Activated CD4-positive, alpha-beta T cell treated with anti-CD3 and anti-CD28 coated beads for 24 hours (primary cell): ENCODE measurements around the gene ANKLE2.
"Not testable (repeated sequence)": the region's sequence is repeated elsewhere in the genome, so short reads cannot be mapped to it uniquely, and the experiment has no call there.

Experiments
- DNase-seq, 2 donors: peaks; one replicate each; pipeline ENCODE4 v3.0.0-alpha.2; 2020; ENCODE audit warnings: low read depth in 2 of 2

The ANKLE2 gene

DNA sequence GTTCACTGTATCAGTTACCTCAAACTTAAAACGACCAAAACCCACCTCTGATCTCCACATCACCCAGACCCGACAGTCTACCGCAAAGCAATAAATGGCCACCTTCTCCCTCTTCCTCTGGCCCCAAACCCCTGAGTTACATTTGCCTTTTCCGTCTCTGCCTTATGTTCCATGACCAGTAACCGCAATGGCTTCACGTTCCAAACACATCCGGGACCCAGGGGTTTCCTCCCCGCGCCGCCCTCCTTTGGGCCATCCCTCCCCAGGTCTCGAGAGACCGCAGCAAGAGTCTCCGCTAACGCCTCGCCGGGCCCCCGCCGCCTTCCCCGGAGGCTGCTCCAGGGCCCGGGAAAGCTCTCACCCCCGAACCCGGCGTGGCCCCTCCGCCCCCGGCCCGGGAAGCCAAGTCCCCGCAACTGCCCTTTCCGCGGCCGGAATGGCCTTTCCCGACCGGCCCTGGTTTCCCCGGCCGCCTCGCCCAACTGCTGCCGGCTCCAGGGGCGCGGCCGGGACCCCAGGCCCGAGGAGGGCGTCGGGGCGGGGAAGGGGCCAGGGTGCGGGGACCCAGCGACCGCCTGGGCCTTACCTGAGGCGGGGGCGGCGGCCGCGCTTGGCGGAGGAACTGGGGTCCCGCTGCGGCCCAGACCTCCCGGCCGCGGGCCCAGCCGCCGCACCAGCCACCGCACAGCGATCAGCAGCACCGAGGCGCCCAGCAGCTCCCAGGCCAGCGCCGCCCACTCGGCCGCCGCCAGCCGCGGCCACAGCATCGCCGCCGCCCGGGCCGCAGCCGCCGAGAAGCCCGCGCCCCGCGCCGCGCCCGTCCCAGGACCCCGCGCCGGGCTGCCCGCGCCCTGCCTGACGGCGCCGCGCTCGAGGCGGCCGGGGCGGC lies at the start of gene ANKLE2:
Gene ANKLE2 (minus strand): TSS at position 801 of the 889 bp plus-strand sequence. CDS start 34 bp downstream, at position 767.
- peak; percentile 42 to 54 for DNase-seq

DNA sequence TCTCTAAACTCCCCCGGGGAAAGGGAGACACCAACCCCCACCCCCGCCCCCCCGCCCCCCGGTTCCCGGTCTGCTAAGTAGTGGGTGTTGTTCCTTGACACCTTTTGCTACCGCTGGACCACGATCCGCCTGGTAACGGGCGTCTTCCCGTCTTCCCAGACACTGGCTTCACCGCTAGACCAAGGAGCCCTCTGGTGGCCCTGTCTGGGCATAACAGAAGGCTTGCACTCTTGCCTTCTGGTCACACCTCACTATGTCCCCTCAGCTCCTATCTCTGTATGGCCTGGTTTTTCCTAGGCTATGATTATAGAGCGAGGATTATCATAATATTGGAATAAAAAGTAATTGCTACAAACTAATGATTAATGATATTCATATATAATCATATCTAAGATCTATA lies 47.8 kb upstream of the ANKLE2 start:
- DNase-seq = not testable (repeated sequence)

DNA sequence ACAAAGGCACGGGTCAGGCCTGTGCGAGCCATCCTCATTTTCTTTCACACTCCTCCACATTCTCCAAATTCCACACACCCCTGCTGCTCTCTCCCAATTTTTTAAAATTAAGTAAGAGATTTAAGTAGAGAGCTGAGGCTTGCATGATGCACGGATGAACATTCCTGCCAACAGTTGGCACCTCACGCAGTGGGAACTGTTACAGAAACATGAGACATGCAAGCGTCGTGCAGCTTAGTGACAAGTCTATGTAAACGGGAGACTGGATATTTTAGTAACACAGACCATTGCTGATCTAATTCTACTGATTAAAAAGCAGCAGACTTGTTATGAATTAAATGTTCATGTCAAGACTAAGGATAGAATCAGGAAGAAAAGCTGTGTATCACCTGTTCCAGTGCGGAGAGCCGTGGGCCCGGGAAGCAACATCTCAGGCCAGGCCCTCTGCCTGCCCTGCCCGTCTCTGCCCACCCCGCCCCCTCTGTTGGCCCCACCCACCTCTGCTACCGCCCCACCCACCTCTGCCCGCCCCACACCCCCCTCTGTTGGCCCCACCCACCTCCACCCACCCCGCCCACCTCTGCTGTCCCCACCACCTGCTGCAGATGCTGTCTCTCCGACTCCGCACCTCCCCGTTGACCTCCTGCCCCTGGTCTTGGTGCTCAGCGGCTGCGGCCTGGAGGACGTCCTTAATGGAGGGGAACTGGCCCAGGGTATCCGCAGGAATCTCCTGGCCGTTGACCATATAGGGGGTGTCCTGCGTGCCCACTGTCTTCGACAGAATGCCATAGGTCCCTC lies 45.9 kb upstream of the ANKLE2 start:
- DNase-seq = no peak

DNA sequence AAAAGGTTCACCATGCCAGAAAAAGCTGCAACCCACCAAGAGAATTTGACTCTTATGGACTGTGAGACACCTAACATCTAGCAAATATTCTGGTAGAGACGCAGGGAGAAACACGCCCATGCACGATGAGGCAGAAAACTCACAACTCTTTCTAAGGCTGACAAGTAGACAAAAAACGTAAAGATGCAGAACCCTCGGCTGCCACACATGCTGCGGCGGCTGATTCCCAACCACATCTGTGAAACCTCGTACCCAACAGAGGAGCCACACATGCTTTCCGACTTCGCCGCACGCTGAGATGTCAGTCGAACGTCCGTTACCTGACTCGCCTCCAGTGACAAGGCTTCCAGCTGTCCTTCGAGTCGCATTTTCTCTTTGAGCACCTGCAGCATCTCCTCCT lies 45.2 kb upstream of the ANKLE2 start:
- DNase-seq = peak in 1 of 2 donors; percentile 38

DNA sequence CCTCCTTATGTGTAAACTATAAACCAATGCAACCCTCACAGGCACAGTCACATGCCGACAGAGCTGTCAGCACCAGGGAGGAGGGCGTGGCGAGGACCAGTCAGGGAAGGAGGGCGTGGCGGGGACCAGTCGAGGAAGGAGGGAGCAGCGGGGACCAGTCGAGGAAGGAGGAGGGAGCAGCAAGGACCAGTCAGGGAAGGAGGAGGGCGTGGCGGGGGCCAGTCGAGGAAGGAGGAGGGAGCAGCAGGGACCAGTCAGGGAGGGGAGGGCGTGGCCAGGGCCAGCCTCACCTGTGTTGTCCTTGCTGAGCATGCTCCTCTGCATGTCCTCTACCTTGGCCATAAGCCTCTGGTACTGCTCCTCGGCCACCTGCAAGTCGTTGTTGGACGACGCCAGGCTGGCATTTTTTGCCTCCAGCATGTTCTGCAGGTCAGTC lies 42.8 kb upstream of the ANKLE2 start:
- no peak for DNase-seq

DNA sequence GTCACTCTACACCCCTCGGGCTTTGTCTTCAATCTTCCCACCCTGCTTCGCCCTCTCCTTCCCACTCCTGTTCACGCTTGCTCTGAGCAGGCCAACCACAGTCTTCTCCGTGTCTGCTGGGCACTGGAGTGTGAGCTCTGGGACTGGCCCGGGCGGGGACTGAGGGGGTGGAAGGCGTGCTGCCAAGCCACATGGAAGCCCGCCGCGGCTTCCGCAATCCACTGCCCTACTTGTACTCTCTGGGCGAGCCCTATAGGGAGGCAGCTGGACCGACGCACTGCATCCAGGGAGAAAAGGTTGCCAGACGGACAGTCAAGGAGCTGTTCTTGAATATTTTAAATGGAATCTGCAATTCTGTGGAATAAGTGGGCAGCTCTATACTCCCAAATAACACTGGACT lies 42.3 kb upstream of the ANKLE2 start:
- no peak for DNase-seq

DNA sequence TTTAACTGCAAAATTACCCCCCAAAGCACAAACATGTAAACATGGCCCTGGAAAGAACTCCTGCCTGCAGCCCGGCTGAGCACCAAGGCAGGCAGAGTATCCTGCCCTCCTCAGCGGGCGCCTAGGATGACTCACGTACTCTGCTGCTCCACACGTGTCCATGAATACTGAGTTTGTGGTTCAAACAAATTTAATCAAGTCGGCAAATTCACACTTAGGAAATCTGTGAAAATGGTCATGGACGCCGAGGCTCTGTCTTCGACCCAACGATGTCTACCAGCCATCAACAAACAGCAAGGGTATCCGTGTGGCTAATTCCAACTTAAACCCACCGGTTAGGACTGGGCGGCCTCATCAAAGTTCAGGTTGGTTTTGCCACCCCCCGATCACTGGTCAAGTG lies 41.5 kb upstream of the ANKLE2 start:
- DNase-seq = no peak

DNA sequence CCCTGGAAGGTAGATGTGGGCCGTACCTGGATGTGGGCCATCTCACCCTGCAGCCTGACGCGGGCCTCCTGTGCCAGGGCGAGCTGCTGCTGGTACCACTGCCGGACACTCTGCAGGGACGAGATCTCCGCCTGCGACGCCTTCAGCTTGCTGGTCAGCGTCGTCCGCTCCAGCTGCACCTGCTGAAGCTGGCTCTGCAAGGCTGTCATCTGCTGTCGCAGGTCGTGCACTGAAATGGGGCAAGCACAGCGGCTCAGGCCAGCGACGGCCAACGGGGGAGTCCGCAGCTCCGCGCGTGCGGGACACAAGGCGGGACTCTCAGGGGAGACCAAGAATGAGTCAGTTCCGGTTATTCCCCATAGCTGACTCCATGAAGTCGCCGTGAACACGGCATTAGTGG lies 40.1 kb upstream of the ANKLE2 start:
- no peak for DNase-seq

DNA sequence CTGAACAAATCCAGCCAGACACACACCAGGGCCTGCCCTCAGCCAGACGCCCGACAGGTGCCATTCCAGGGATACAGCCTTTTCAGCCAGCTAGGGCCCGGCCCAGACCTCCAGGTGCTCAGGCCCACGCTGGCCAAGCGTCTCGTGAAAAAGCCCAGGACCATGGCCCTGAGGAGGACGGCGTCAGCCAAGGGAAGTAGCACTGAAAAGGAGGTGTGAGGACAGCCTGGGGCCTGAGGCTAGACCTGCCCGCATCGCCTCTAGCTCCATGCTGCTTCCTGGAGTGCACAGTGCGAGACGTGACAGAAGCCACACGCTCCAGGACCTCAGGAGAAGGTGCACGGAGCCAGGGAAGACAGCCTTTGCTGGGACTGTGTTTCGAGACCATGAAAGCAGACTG lies 37.2 kb upstream of the ANKLE2 start:
- DNase-seq = no peak

DNA sequence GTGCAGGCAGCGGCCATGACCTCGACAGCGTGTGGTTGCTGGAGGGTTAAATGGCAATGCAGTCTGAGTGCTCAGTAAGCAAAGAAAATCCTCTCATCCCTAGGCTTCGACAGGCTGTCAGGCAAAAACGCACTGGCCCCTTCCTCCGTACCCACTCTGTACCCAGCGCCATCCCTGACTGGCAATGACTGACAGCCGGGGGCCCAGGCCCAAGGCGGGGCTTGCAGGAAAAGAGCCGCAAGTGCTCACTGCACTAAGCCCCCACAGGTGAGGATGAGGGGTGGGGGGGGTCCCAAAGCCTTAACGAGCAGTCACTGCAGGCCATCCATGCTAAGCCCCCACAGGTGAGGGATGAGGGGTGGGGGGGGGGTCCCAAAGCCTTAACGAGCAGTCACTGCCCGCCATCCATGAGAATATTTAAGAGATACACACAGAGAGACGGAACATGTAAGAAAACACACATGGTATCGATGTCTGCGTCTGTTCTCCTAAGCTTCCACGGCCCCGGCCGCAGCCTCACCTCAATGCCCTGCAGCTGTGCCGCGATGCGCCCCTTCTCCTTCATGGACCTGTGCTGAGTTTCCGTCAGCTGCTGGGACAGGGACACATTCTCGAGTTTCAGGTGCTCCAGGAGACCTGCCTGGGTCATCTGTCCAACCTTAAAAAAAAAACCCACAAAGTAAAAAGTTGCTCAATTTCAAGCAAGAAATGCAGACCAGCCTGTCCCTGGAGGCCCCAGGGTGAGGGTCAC lies 36.4 kb upstream of the ANKLE2 start:
- DNase-seq = no peak

DNA sequence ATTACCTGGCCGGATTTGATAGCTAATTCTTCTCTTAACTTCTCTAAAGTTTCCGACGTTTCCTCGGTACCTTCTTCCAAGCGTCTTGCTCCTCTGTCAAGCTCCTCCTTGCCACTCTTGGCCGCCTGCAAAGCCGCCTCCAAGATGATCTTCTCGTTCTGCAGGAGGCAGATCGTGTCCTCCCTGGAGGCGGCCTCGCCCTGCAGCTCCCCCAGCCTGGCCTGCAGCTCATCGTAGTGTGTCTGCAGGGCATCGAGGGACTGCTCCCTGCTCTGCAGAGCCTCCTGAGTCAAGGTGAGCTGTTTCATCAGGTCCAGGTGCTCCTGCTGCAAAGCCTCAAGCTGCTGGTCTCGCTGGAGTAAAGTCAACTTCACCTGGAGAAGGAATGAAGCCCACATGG lies 34.2 kb upstream of the ANKLE2 start:
- DNase-seq = no peak

DNA sequence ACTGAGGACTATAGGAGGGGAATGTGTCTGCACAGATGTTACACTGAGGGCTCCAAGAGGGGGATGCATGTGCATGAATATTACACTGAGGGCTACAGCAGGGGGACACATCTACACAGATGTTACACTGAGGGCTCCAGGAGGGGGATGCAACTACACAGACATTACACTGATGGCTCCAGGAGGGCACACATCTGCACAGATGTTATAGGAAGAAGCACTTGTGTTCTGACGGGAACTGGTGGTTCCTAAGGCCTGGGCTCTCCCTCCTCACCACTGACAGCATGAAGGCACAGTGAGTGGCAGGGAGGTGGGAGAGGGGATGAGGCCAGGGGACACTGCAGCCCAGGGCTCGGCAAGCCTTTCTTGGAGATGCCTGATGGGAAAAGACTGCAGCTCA lies 30.3 kb upstream of the ANKLE2 start:
- DNase-seq = not testable (repeated sequence)

DNA sequence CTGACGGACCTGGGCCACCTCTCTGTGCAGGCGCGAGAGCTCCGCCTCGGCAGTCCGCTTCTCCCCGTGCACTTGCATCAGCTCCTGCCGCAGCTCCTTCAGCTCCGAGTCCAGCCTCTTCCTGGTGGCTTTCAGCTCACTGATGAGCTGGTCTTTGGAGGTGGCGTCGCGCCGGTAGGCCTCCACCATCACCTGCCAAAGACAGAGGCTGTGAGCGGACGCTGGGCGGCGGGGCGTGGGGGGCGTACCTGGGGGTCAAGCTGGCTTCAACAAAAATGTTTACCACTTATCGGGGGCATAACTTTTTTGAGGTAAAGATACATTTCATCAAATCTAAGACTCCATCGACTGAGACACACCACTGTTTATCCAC lies 27.5 kb upstream of the ANKLE2 start:
- DNase-seq = no peak

DNA sequence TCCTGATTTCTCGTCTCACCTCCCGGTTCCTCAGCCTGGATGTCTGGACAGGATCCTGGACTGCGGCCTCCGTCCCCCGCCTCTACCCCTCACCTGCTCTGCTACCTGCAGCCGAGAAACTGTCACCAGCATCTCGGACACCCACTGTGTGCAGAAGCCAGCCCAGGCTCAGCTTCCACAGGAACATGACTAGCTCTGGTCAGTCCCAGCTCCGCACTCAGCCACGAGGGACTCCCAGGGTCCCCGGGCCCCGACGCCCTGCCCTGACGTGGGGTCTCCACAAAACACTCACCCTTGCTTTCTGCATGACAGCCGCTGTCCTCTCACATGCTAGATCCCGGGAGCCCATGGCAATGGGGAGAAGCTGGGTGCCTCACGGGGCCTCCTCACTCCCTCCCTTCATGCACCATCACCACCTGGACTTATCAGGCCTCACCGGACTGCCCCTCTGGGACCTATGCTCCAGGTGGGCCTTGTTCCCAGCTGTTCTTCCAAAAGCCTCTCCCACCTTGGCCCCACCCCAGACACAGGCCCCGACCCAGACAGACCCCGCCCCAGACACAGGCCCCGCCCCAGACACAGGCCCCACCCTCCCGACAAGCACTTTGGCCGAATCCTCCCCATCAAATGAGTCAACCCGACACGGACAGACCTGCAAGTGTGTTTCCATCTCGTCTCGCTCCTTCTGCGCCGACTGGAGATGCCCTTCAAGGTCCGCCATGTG lies 26.9 kb upstream of the ANKLE2 start:
- no peak for DNase-seq

DNA sequence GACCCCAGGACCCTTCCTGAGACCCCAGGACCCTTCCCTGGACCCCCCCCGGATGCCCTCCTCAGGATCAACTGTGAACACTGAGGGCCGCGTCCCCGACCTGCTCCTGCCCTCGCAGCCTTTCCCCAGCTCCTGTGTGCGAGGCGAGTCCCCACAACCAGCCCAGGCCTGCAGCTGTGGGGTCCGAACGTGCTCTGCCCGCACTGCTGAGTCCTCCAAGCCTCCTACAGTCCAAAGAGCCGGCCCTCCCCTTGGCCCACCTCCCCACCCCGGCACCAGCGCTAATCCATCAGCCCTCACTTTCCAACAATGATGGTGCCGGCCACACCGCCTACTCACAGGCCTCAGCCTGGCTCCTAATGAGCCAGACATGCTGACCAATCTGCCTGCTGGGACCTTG lies 26.2 kb upstream of the ANKLE2 start:
- no peak for DNase-seq

DNA sequence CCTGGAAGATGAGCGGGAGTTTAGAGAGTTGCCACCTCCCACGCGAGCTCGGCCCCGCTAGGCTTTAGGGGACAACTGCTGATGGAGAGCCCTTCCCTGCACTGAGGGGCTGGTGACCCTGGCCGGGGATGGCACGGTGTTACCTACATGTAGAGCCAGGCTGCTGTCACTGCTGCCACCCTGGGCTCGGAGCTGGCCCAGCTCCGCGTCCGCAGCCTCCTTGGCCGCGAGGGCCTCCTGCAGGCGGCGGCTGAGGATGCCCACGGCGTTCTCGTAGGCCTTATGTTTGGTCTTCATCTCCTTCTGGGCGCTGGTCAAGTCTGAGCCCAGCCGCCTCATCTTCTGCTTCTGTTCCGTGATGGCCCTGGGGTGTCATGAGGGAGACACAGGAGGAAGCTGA lies 24.6 kb upstream of the ANKLE2 start:
- no peak for DNase-seq

DNA sequence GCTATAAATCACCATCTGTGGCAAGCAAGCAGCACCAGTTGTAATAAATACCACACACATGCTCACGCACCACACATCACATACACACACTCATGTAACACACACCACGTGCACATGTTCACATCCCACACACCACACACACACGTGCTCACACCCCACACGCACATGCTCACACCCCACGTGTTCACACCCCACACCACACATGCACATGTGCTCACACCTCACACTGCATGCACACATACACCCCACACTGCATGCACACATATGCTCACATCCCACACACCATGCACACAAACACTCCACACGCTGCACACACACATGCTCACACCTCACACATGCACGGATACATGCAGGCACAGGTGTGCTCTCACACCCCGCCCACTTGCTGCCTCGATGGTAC lies 22.9 kb upstream of the ANKLE2 start:
- no peak for DNase-seq

DNA sequence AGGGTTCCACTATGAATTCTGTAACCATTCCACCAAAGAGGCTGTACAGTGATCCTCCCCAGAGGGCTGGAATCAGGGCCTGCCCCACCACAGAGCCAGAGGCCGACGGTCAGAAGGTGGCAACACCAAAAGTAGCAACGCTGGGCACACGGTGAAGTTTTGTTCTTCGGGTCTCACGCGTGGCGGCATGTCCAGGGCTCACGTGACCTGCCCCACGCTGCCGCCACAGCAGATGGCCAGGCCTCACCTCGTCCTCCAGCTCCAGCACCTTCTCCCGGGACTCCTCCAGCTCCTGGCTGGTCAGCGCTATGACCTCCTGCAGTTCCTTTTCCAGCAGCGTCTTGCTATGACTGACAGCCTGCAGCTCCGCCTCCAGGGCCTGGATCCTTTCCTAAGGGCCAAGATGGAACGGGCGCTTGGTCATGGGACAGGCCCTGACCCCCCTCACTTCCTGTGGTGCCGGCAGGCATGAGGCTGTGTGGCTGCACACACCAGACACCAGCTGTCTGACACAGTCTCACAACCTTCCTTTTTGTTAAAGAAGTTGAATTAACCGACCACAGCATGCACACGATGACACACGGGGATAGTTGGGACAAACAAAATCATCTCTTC lies 22.4 kb upstream of the ANKLE2 start:
- DNase-seq = no peak

DNA sequence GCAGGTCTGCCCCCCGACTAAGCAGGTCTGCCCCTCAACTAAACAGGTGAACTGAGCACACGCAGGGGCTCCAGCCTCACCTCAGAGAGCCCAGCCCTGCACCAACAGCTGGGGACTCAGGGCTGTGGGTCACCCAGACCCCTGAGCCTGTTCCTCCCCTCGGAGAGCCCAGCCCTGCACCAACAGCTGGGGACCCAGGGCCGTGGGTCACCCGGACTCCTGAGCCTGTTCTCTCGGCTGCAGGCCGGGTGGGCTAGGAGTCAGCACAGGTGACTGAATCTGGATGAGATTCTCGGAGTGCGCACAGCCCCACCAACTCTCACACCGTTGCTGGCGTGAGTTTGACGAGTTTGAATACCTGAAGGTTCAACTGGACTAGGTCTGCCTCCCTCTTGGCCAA lies 20.3 kb upstream of the ANKLE2 start:
- no peak for DNase-seq

DNA sequence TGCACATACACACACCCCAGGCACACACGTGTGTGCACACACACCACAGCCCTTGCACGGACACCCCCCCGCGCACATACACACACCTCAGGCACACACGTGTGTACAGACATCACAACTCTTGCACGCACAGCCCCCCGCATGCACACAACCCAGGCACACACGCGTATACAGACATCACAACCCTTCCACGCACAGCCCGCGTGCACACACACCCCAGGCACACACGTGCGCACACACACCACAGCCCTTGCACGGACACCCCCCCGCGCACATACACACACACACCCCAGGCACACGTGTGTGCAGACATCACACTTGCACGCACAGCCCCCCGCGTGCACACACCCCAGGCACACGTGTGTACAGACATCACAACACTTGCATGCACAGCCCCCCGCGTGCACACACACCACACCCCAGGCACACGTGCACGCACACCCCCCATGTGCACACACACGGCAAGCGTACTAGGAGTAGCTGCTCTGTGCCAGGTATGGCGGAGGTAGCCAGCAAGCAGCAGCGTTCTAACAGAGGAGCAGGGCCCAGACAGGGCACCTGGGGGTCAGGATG lies 18.2 kb upstream of the ANKLE2 start:
- no peak for DNase-seq

DNA sequence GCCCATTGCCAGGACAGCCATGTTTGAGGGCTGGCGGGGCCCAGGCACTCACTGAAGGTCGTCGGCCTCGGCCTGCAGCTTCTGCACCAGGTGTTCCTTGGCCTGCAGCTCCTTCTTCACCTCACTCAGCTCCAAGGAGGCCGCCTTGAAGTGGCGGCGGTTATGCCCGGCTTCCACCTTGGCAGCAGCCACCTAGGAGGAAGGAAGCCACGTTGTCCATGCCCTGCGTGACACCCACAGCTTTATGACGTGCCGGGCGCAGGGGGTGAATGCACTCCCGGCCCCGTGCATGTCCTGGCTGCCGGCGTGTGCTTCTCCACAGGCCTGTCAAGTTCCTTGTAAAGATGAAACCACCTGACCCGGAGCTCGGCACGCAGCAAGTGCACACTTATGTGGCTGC lies 16.0 kb upstream of the ANKLE2 start:
- DNase-seq = no peak
